Hepatocyte (in vitro differentiated cells): ENCODE data around the gene ATP6V0E1.

Source experiments
- CTCF ChIP-seq: fragments of 200-600 bp; sonication (generic); IDR thresholded peaks from 2 replicates; pipeline ENCODE4 v1.5.1; 2016; ENCODE audit warnings: antibody characterized with exemption, mild to moderate bottlenecking; ENCODE audit not compliant: poor library complexity
- EZH2phosphoT487 ChIP-seq: fragments of 200-600 bp; sonication (generic); IDR thresholded peaks from one replicate; pipeline ENCODE4 v1.6.1; 2018; ENCODE audit warnings: antibody characterized with exemption, mild to moderate bottlenecking, low read depth, moderate library complexity; ENCODE audit not compliant: unreplicated experiment, severe bottlenecking

GRCh38 chr5:173056783-173057061 lies 73.2 kb downstream of the ATP6V0E1 start:
- TF ChIP-seq CTCF (no peak), EZH2phosphoT487 (no peak)
